C1 segment of cervical spinal cord (tissue), 14 donors: Measurements from ENCODE around the gene NEURL4.

Source experiments
- DNase-seq, 14 donors: peaks; one replicate each; lab custom pipeline; 2025; lab: John Stamatoyannopoulos, UW

NEURL4 gene

GRCh38 chr17:7304179-7304578 is 25.0 kb downstream of the NEURL4 start:
- DNase-seq = no peak

- peak in 13 of 14 donors; percentile 20 to 85 (median 54) for DNase-seq
Observed at GRCh38 chr17:7296189-7296861, 32.8 kb downstream of the NEURL4 start.

DNA sequence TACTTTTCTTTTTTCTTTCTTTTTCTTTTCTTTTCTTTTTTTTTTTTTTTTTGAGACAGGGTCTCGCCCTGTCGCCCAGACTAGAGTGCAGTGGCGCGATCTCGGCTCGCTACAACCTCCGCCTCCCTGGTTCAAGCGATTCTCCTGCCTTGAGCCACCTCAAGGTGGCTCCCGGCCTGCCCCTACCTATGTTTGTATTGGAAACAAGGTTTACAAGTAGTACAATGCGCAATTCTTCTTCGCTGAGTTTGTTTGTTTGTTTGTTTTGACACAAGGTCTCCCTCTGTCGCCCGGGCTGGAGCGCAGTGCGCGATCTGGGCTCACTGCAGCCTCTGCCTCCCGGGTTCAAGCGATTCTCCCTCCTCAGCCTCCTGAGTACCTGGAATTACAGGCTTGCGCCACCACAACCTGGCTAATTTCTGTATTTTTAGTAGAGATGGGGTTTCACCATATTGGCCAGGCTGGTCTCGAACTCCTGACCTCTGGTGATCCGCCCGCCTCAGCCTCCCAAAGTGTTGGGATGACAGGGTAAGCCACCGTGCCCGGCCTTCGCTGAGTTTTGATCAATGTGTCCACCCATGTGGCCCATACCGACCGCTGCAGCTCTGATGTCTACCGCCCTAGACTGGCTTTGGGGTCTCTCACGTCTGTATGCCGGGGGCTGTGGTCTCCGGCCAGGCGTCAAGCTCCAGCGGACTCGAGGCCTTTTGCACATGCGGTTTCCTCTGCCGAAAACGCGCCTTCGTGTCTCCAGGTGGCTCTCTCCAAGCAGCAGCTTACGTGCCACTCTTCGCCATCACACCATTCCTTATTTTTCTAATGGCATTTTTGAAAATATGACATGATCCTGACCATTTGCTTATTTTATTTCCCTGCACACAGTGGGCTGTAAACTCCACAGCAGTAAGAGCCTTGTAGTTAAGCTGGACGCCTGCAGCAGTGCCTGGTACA is 33.6 kb downstream of the NEURL4 start:
- DNase-seq = no peak

GRCh38 chr17:7294614-7295153 is 34.5 kb downstream of the NEURL4 start, which contains the start of gene YBX2:
YBX2 (minus strand) TSS chr17:7294639; CDS start chr17:7294500, 139 bp downstream.
- DNase-seq = peak in 1 of 14 donors; percentile 12

- no peak for DNase-seq
Observed at GRCh38 chr17:7293816-7294613, 35.1 kb downstream of the NEURL4 start.

DNA sequence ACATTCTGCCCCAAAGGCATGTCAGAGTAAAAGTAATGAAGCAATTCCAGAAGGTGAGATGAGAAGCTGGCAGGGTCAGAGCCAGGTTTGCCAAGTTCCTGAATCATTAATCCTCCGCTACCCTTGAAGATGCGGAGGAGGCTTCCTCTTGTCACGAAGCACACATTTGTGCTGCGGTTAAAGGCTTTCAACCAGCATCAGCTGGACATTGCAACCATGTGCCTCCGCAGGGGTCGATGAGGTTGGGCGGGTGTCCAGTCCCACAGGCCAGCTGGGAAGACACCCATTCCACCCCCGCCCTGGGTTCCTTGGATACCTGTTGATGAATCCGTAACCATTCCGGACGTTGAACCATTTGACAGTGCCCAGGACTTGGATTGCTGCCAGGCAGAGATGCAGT is 36.0 kb downstream of the NEURL4 start:
- no peak for DNase-seq

- peak in 1 of 14 donors; percentile 26 for DNase-seq
Observed at GRCh38 chr17:7292729-7293128, 36.4 kb downstream of the NEURL4 start.

GRCh38 chr17:7292194-7292593 is 36.9 kb downstream of the NEURL4 start:
- DNase-seq = no peak

GRCh38 chr17:7290685-7291084 is 38.5 kb downstream of the NEURL4 start:
- no peak for DNase-seq

GRCh38 chr17:7290166-7290565 is 39.0 kb downstream of the NEURL4 start:
- no peak for DNase-seq

DNA sequence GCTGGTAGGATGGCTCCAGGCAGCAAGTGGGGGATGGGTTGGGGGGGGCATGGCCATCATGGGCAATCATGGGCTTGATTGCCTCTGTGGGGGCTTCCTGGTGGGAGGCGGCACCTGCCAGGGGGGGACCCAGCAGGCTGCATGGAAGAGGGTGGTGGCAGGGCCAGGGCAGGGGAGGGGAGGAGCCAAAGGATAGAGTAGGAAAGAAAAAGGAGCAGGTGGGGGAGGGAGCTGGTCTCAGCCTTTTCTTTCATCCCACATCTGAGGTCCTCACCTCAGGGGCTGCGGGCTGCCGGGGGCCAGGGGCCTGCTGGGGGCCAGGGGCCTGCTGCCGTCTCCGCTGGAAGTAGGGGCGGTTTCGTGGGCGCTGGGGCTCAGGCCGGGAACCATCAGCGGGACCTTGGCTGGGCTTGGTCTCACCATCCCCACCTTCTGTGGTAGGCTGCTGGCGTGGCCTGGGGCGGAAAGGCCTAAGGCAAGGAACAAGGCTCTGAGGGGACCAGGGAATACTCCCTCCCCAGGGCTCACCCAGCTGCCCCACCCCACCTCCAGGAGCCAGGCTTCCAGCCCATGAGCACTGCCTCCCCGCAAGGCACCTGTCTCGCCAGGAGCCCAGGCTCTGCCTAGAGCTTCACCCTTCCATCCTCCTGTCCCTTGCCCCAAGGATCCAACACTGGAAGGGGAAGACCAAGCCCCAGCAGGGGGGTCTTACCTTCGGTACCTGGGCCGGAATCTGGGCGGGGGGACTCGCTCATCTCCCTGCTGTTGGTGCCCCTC is 39.7 kb downstream of the NEURL4 start:
- DNase-seq = no peak

- DNase-seq = no peak
Observed at GRCh38 chr17:7285679-7286078, 43.5 kb downstream of the NEURL4 start.

GRCh38 chr17:7284911-7285310 is 44.2 kb downstream of the NEURL4 start:
- DNase-seq = no peak

- DNase-seq = no peak
Observed at GRCh38 chr17:7283471-7284216, 45.5 kb downstream of the NEURL4 start.

DNA sequence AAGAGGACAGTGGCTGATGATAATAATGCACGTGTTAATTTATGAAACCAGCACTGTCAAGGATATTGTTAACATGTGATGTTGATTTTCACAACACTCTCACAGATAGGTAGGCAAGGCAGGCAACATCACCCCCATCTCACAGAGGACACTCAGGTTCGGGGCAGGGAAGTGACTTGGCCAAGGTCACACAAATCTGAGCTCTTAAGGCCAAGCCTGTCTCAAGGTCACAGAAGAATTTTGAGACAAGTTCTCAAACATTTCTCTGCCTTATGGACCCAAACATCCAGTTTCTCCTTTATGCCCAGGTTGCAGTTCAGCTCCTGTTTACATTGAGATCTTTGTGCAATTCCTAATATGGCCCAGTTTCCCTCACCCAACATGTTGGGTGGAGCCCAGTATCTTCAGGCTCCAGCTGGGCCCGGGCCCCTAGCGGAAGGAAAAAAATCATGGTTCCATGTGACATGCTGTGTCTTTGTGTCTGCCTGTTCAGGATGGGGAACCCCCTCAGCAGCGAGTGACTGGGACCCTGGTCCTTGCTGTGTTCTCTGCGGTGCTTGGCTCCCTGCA is 46.3 kb downstream of the NEURL4 start:
- no peak for DNase-seq

- DNase-seq = peak in 1 of 14 donors; percentile 9
Observed at GRCh38 chr17:7281953-7282751, 47.0 kb downstream of the NEURL4 start.

DNA sequence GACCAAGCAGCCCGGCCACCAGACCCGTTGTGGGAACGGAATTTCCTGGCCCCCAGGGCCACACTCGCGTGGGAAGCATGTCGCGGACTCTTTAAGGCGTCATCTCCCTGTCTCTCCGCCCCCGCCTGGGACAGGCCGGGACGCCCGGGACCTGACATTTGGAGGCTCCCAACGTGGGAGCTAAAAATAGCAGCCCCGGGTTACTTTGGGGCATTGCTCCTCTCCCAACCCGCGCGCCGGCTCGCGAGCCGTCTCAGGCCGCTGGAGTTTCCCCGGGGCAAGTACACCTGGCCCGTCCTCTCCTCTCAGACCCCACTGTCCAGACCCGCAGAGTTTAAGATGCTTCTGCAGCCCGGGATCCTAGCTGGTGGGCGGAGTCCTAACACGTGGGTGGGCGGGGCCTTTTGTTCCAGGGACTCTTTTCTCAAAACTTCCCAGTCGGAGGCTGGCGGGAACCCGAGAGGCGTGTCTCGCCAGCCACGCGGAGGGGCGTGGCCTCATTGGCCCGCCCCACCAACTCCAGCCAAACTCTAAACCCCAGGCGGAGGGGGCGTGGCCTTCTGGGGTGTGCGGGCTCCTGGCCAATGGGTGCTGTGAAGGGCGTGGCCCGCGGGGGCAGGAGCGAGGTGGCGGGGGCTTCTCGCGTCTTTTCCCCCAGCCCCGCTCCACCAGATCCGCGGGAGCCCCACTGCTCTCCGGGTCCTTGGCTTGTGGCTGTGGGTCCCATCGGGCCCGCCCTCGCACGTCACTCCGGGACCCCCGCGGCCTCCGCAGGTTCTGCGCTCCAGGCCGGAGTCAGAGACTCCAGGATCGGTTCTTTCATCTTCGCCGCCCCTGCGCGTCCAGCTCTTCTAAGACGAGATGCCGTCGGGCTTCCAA is 47.8 kb downstream of the NEURL4 start, which contains the start of gene SLC2A4:
Gene SLC2A4, plus strand, starts transcription at position 645 of the 879 bp plus-strand sequence. Its CDS starts 217 bp downstream, at position 862.
- DNase-seq = peak in 12 of 14 donors; percentile 15 to 84 (median 67)
